Upper lobe of left lung (tissue), 4 donors: ENCODE results near the gene ACTRT1.

Experiments used
- CTCF ChIP-seq, 6 experiments: fragments of 450-650 bp in 4 of 6; fragments of 200-600 bp in 2 of 6; sonication (generic) in 2 of 6; IDR thresholded peaks; one replicate each; pipeline ENCODE4 v1.5.1; 2016 to 2019; ENCODE audit warnings: antibody characterized with exemption in 6 of 6
- EP300 ChIP-seq, 4 donors: sonication (generic); formaldehyde crosslinking; IDR thresholded peaks; one replicate each; pipeline ENCODE4 v1.5.1; 2017; ENCODE audit warnings: antibody characterized with exemption in 4 of 4, control low read depth in 2 of 4
- POLR2A ChIP-seq, 4 donors: fragments of 450-650 bp; IDR thresholded peaks; one replicate each; pipeline ENCODE4 v1.5.1; 2016 to 2017; ENCODE audit warnings: antibody characterized with exemption in 4 of 4, mild to moderate bottlenecking in 2 of 4
- POLR2AphosphoS5 ChIP-seq, 2 donors: sonication (generic); formaldehyde crosslinking; IDR thresholded peaks; one replicate each; pipeline ENCODE4 v1.5.1; 2017; ENCODE audit warnings: antibody characterized with exemption in 2 of 2

- TF ChIP-seq CTCF (IDR thresholded peaks at IDR 0.05) (no peak), POLR2A (IDR thresholded peaks at IDR 0.05) (no peak), POLR2AphosphoS5 (IDR thresholded peaks at IDR 0.05) (no peak), EP300 (IDR thresholded peaks at IDR 0.05) (no peak)
Measured at GRCh38 chrX:128078545-128078944, 26.3 kb upstream of the ACTRT1 start.
